Osteoblast (primary cell): Measurements from ENCODE around the gene IGFALS. TPM values are rescaled to one million over a fixed set of nuclear protein-coding genes. Genes with fewer than 3 reads are reported as not detected.
A peak's percentile ranks its signal among the peaks of the same experiment; 100 is the strongest.

Experiments used
- DNase-seq: peaks from one replicate; pipeline ENCODE4 v3.0.0; 2011; ENCODE audit warnings: low spot score, mixed read lengths; ENCODE audit not compliant: insufficient read length; ENCODE audit errors: missing footprints
- H2AFZ ChIP-seq: 2 replicates; pipeline ENCODE4 v1.6.0; 2011; ENCODE audit warnings: mild to moderate bottlenecking, low read length
- H3K27ac ChIP-seq: 2 replicates; pipeline ENCODE4 v1.5.1; 2011; ENCODE audit warnings: mild to moderate bottlenecking, low read depth, low read length, moderate library complexity
- H3K27me3 ChIP-seq: 2 replicates; pipeline ENCODE4 v1.6.0; 2012; ENCODE audit warnings: mild to moderate bottlenecking, control low read depth, inconsistent platforms, low read length, moderate library complexity; ENCODE audit not compliant: insufficient read depth
- H3K36me3 ChIP-seq: 2 replicates; pipeline ENCODE4 v1.5.1; 2011; ENCODE audit warnings: mild to moderate bottlenecking, low read length, control low read depth, moderate library complexity; ENCODE audit not compliant: insufficient read depth
- H3K4me1 ChIP-seq: 2 replicates; pipeline ENCODE4 v1.5.1; 2011; ENCODE audit warnings: mild to moderate bottlenecking, low read length, control low read depth, moderate library complexity; ENCODE audit not compliant: insufficient read depth
- H3K4me2 ChIP-seq: 2 replicates; pipeline ENCODE4 v1.6.0; 2011; ENCODE audit warnings: mild to moderate bottlenecking, low read length; ENCODE audit not compliant: insufficient read depth
- H3K4me3 ChIP-seq: fragments of 200-600 bp; sonication (generic); 3 replicates; pipeline ENCODE4 v1.5.1; 2012; ENCODE audit warnings: mild to moderate bottlenecking, low read length, inconsistent platforms; ENCODE audit not compliant: insufficient read depth
- H3K79me2 ChIP-seq: 2 replicates; pipeline ENCODE4 v1.6.0; 2012; ENCODE audit warnings: mild to moderate bottlenecking, low read length, control low read depth, inconsistent platforms; ENCODE audit not compliant: insufficient read depth
- H3K9me3 ChIP-seq: 2 replicates; pipeline ENCODE4 v1.5.1; 2011; ENCODE audit warnings: low read depth, low read length, control low read depth
- H4K20me1 ChIP-seq: 2 replicates; pipeline ENCODE4 v1.6.0; 2012; ENCODE audit warnings: mild to moderate bottlenecking, low read length, control low read depth; ENCODE audit not compliant: insufficient read depth
- CTCF ChIP-seq: IDR thresholded peaks from 2 replicates; pipeline ENCODE4 v1.5.1; 2011; ENCODE audit warnings: mild to moderate bottlenecking, low read depth, low read length, moderate library complexity; ENCODE audit errors: extremely low read depth
- total RNA-seq: library from RNA; depleted of rRNA; stranded (reverse); fragments of >200 nt; gene quantifications from 2 replicates; pipeline ENCODE4 v1.2.3, GENCODE V29; 2012

Gene IGFALS
- total RNA-seq, 1 donor, result not detected

- peak within 1 kb of the TSS; percentile 58 for H3K27ac ChIP-seq
- H4K20me1 ChIP-seq, result peaks cover 31% of the 10 kb centered on the region
- TF ChIP-seq CTCF, result no peak
- H3K9me3 ChIP-seq, result no peaks in the 10 kb centered on the region
- H2AFZ ChIP-seq, result no peak within 1 kb of the TSS
- no peaks in the 10 kb centered on the region for H3K27me3 ChIP-seq
- H3K4me1 ChIP-seq, result peaks cover 27% of the 10 kb centered on the region
- peaks cover 41% of the 10 kb centered on the region for H3K79me2 ChIP-seq
- H3K4me2 ChIP-seq, result peak within 1 kb of the TSS; percentile 97
- peak; percentile 100 for DNase-seq
- peaks cover 22% of the 10 kb centered on the region for H3K36me3 ChIP-seq
- peak within 1 kb of the TSS; percentile 88 for H3K4me3 ChIP-seq
Observed at GRCh38 chr16:1771188-1771863, 22.2 kb downstream of the IGFALS start, which contains the start of gene NME3. Gene NME3, minus strand, starts transcription at chr16:1771543. Its CDS starts 9 bp downstream, at chr16:1771534.

- H3K4me2 ChIP-seq, result peak overlapping the region; percentile 81
- no peaks in the 10 kb centered on the region for H3K9me3 ChIP-seq
- peaks cover 27% of the 10 kb centered on the region for H3K4me1 ChIP-seq
- no peaks in the 10 kb centered on the region for H3K27me3 ChIP-seq
- H2AFZ ChIP-seq, result no peak overlapping the region
- H3K36me3 ChIP-seq, result peaks cover 25% of the 10 kb centered on the region
- H3K4me3 ChIP-seq, result peak overlapping the region; percentile 88
- TF ChIP-seq CTCF, result no peak
- peaks cover 28% of the 10 kb centered on the region for H4K20me1 ChIP-seq
- H3K79me2 ChIP-seq, result peaks cover 34% of the 10 kb centered on the region
- peak overlapping the region; percentile 41 for H3K27ac ChIP-seq
- DNase-seq, result peak; percentile 99
Observed at GRCh38 chr16:1770328-1771187, 22.9 kb downstream of the IGFALS start.

- H2AFZ ChIP-seq, result no peak overlapping the region
Observed at GRCh38 chr16:1769402-1770300, 23.9 kb downstream of the IGFALS start.

More at GRCh38 chr16:1769402-1770300, 23.9 kb downstream of the IGFALS start:
- H3K79me2 ChIP-seq, result peaks cover 25% of the 10 kb centered on the region
- peaks cover 29% of the 10 kb centered on the region for H3K36me3 ChIP-seq
- no peaks in the 10 kb centered on the region for H3K27me3 ChIP-seq
- peaks cover 25% of the 10 kb centered on the region for H3K4me1 ChIP-seq
- H3K27ac ChIP-seq, result peak overlapping the region; percentile 41
- DNase-seq, result no peak
- TF ChIP-seq CTCF, result no peak
- peaks cover 25% of the 10 kb centered on the region for H4K20me1 ChIP-seq
- no peaks in the 10 kb centered on the region for H3K9me3 ChIP-seq
- H3K4me3 ChIP-seq, result peak overlapping the region; percentile 88
- H3K4me2 ChIP-seq, result peak overlapping the region; percentile 81
